WTC11 (cell line): Measurements from ENCODE around the gene SBF2. TPM values are rescaled to one million over a fixed set of nuclear protein-coding genes. Genes with fewer than 3 reads are reported as not detected.
A peak's percentile ranks its signal among the peaks of the same experiment; 100 is the strongest.

Experiments used
- ATAC-seq: fragments of 200-7000 bp; cut with Tn5 transposase; 2 replicates; pipeline ENCODE4 v1.10.0; 2021; ENCODE audit warnings: mild to moderate bottlenecking, moderate library complexity
- CTCF ChIA-PET: fragments of 300-600 bp; sonication (Branson Sonifier 250); formaldehyde crosslinking; loops from one replicate; lab custom pipeline; 2021; ENCODE audit warnings: antibody characterized with exemption; lab: Charles Lee
- POLR2A ChIA-PET: fragments of 350-600 bp; sonication (Branson Sonifier 250); formaldehyde crosslinking; loops from one replicate; lab custom pipeline; 2021; ENCODE audit warnings: antibody characterized with exemption; lab: Charles Lee
- DNase-seq: peaks from one replicate; pipeline ENCODE4 v3.0.0; 2021; ENCODE audit warnings: low spot score
- H3K27ac Mint-ChIP-seq: 2 replicates; pipeline ENCODE4 v1.8.0; 2021; ENCODE audit warnings: mixed read lengths
- H3K27me3 Mint-ChIP-seq: 2 replicates; pipeline ENCODE4 v1.8.0; 2021; ENCODE audit warnings: low read depth, mild to moderate bottlenecking, moderate library complexity, mixed read lengths
- H3K36me3 Mint-ChIP-seq: 2 replicates; pipeline ENCODE4 v1.8.0; 2021; ENCODE audit warnings: mixed read lengths
- H3K4me1 Mint-ChIP-seq: 2 replicates; pipeline ENCODE4 v1.8.0; 2022; ENCODE audit warnings: mixed read lengths
- H3K4me3 Mint-ChIP-seq: 2 replicates; pipeline ENCODE4 v1.8.0; 2021; ENCODE audit warnings: mild to moderate bottlenecking, moderate library complexity, mixed read lengths
- H3K9me3 Mint-ChIP-seq: 2 replicates; pipeline ENCODE4 v1.8.0; 2021; ENCODE audit warnings: mixed read lengths
- JUN ChIP-seq: sonication (generic); formaldehyde crosslinking; IDR thresholded peaks from 2 replicates; pipeline ENCODE4 v1.8.0; 2023; ENCODE audit warnings: mild to moderate bottlenecking, missing genetic modification reagents
- MXD4 ChIP-seq: fragments of 250-450 bp; sonication (Bioruptor Pico); IDR thresholded peaks from 2 replicates; pipeline ENCODE4 v1.8.0; 2021; ENCODE audit warnings: mild to moderate bottlenecking, moderate library complexity, borderline replicate concordance
- NFE2L1 ChIP-seq: sonication (generic); formaldehyde crosslinking; IDR thresholded peaks from 2 replicates; pipeline ENCODE4 v1.8.1; 2023; ENCODE audit warnings: missing genetic modification reagents
- RELA ChIP-seq: sonication (generic); formaldehyde crosslinking; IDR thresholded peaks from 2 replicates; pipeline ENCODE4 v1.8.1; 2022; ENCODE audit warnings: missing genetic modification reagents, mild to moderate bottlenecking, borderline replicate concordance
- SMAD3 ChIP-seq: sonication (generic); formaldehyde crosslinking; IDR thresholded peaks from 2 replicates; pipeline ENCODE4 v1.8.0; 2022; ENCODE audit warnings: missing genetic modification reagents, mild to moderate bottlenecking, borderline replicate concordance
- SP1 ChIP-seq: sonication (generic); formaldehyde crosslinking; conservative IDR thresholded peaks from 2 replicates; pipeline ENCODE4 v1.8.1; 2022; ENCODE audit warnings: missing genetic modification reagents
- ZBTB21 ChIP-seq: sonication (generic); formaldehyde crosslinking; IDR thresholded peaks from 2 replicates; pipeline ENCODE4 v1.8.1; 2023; ENCODE audit warnings: mild to moderate bottlenecking, missing genetic modification reagents, borderline replicate concordance
- ZNF423 ChIP-seq: fragments of 250-450 bp; sonication (Bioruptor Pico); IDR thresholded peaks from 2 replicates; pipeline ENCODE4 v2.1.2; 2022; ENCODE audit warnings: mild to moderate bottlenecking, moderate library complexity
- total RNA-seq: library from RNA; stranded (reverse); gene quantifications from 3 replicates; pipeline ENCODE4 v1.2.3, GENCODE V29; 2021
- TF ChIP-seq, protein P1 (sequence below): sonication (generic); formaldehyde crosslinking; IDR thresholded peaks from 2 replicates; pipeline ENCODE4 v1.8.1; 2023; ENCODE audit warnings: mild to moderate bottlenecking, missing genetic modification reagents, moderate library complexity
- TF ChIP-seq, protein P2 (sequence below): fragments of 250-450 bp; sonication (Bioruptor Pico); IDR thresholded peaks from 2 replicates; pipeline ENCODE4 v1.8.0; 2021; ENCODE audit warnings: mild to moderate bottlenecking
- TF ChIP-seq, protein P3 (sequence below): sonication (generic); formaldehyde crosslinking; IDR thresholded peaks from 2 replicates; pipeline ENCODE4 v1.8.0; 2022; ENCODE audit warnings: mild to moderate bottlenecking, missing genetic modification reagents
- TF ChIP-seq, protein P4 (sequence below): sonication (generic); formaldehyde crosslinking; IDR thresholded peaks from 2 replicates; pipeline ENCODE4 v1.8.0; 2023; ENCODE audit warnings: missing genetic modification reagents
- TF ChIP-seq, protein P5 (sequence below): sonication (generic); formaldehyde crosslinking; IDR thresholded peaks from 2 replicates; pipeline ENCODE4 v1.8.0; 2022; ENCODE audit warnings: mild to moderate bottlenecking, missing genetic modification reagents
- TF ChIP-seq, protein P6 (sequence below): sonication (generic); formaldehyde crosslinking; conservative IDR thresholded peaks from 2 replicates; pipeline ENCODE4 v1.8.1; 2022; ENCODE audit warnings: mild to moderate bottlenecking, missing genetic modification reagents
- TF ChIP-seq, protein P7 (sequence below): sonication (generic); formaldehyde crosslinking; IDR thresholded peaks from 2 replicates; pipeline ENCODE4 v1.8.0; 2022; ENCODE audit warnings: mild to moderate bottlenecking, missing genetic modification reagents

SBF2 gene
- total RNA-seq, 1 experiment from 2014 or later: 47.6 TPM

DNA sequence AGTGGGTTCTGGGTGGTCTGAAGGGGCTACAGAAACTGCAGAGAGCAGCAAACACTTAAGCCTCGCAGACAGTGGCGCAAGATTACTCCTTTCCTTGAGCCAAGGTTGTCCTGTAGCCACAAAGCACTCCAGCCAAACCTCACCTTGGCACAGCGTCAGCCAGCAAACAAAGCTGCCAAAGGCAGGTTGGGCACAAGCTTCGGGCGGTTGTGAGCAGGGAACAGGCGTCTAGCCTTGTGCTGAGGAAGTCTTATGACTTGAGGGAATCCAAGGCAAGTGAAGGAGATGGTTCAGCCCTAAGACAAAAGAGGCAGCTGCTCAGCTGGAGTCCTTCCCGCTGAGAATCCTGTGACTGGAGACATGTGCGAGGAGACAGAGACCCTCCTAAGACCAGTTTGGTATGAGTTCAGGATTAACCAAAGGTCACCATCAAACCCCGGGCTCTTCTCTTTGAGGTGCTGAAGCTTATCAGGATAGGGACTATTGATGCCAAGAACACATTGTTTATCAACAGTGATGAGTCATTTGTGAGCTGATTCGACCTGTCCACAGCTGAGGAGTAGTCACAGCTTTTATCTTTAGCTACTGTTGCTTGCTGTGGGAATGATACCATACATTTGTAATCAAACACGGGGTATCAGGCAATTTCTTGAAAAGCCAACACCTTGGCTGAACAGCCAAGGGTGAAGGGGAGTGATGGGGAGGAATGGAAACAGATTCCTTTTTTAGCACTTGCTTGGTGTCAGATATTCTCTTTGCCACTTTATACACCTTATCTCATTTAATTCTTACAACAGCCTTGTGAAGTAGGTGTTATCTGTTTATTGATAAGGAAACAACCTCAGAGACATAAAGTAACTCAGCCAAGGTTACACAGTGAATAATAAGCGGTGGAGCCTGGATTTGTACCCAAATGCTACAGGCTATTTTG, 15.4 kb upstream of the SBF2 start (continued):
- TF ChIP-seq, protein P1, sequence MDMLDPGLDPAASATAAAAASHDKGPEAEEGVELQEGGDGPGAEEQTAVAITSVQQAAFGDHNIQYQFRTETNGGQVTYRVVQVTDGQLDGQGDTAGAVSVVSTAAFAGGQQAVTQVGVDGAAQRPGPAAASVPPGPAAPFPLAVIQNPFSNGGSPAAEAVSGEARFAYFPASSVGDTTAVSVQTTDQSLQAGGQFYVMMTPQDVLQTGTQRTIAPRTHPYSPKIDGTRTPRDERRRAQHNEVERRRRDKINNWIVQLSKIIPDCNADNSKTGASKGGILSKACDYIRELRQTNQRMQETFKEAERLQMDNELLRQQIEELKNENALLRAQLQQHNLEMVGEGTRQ: no peak
- TF ChIP-seq JUN (CRISPR knock-in tag) (no peak), ZNF423 (CRISPR knock-in tag) (peak; percentile 55; the same call in 1 of the 2 replicates), MXD4 (CRISPR knock-in tag) (no peak)
- TF ChIP-seq, protein P2, sequence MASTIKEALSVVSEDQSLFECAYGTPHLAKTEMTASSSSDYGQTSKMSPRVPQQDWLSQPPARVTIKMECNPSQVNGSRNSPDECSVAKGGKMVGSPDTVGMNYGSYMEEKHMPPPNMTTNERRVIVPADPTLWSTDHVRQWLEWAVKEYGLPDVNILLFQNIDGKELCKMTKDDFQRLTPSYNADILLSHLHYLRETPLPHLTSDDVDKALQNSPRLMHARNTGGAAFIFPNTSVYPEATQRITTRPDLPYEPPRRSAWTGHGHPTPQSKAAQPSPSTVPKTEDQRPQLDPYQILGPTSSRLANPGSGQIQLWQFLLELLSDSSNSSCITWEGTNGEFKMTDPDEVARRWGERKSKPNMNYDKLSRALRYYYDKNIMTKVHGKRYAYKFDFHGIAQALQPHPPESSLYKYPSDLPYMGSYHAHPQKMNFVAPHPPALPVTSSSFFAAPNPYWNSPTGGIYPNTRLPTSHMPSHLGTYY: no peak
- TF ChIP-seq, all 79 proteins: peak for 2

DNA sequence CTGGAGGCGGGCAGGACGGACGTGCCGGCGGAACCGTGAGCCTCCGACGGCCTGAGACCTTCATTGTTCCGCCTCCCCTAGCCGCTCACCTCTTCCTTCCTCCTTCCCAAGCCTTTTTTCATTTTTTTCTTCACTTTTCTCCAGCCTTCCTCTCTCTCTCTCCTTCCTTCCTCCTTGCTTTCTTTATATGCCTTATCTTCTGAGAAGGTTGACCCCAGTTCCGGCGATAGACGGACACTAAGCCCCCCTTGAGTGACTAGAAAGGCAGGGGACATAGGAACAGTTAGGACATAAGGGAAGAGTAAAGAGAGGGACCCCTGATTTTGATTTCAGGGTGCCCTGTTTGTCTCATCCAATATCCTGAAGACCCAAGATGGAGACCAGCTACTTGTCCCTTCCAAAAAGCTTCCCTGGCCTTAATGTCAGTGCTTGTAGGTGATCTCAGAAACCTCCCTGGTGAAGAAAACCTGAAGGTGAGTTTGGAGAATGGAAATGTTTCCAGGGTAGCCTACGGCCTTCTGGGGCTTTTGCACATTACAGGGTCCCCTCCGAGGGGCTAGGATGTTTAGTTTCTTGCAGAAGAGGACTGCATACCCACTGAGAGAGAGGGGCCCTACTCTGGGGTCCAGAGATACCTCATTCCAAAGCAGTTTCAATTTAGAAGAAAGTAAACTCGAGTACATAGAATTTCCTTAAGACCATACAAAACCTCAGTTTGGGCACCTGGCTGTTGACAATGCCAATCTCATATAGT, 14.4 kb upstream of the SBF2 start:
- H3K4me1 Mint-ChIP-seq: peaks cover 36% of the 10 kb centered on the region
- peak overlapping the region; percentile 97 for H3K4me3 Mint-ChIP-seq
- TF ChIP-seq, protein P3, sequence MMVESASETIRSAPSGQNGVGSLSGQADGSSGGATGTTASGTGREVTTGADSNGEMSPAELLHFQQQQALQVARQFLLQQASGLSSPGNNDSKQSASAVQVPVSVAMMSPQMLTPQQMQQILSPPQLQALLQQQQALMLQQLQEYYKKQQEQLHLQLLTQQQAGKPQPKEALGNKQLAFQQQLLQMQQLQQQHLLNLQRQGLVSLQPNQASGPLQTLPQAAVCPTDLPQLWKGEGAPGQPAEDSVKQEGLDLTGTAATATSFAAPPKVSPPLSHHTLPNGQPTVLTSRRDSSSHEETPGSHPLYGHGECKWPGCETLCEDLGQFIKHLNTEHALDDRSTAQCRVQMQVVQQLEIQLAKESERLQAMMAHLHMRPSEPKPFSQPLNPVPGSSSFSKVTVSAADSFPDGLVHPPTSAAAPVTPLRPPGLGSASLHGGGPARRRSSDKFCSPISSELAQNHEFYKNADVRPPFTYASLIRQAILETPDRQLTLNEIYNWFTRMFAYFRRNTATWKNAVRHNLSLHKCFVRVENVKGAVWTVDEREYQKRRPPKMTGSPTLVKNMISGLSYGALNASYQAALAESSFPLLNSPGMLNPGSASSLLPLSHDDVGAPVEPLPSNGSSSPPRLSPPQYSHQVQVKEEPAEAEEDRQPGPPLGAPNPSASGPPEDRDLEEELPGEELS (CRISPR knock-in tag): 0 out of 2 replicates have a peak, but pooled peaks have one; percentile 23
- TF ChIP-seq NFE2L1 (CRISPR knock-in tag): peak; percentile 91
- TF ChIP-seq SP1 (CRISPR knock-in tag): peak; percentile 36; the same call in 1 of the 2 replicates
- TF ChIP-seq, protein P2: no peak
- TF ChIP-seq ZNF423 (CRISPR knock-in tag): 0 out of 2 replicates have a peak, but pooled peaks have one; percentile 37
- TF ChIP-seq, protein P4, sequence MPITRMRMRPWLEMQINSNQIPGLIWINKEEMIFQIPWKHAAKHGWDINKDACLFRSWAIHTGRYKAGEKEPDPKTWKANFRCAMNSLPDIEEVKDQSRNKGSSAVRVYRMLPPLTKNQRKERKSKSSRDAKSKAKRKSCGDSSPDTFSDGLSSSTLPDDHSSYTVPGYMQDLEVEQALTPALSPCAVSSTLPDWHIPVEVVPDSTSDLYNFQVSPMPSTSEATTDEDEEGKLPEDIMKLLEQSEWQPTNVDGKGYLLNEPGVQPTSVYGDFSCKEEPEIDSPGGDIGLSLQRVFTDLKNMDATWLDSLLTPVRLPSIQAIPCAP (CRISPR knock-in tag): no peak
- ChIA-PET CTCF (interaction anchor here (0.5 to 9.9 kb wide), 35 partner anchors 9 to 707 kb away, joined by 3 to 149 read pairs (median 4); partner anchors contain the start of gene RNF141), POLR2A (interaction anchor here (2.2 to 6.5 kb wide), 2 partner anchors 43 to 44 kb away, joined by 9 to 37 read pairs; no protein-coding TSS in a partner anchor)
- peaks cover 15% of the 10 kb centered on the region for H3K9me3 Mint-ChIP-seq
- DNase-seq (no peak), ATAC-seq (no peak)
- peak overlapping the region; percentile 91 for H3K27ac Mint-ChIP-seq
- peaks cover 24% of the 10 kb centered on the region for H3K36me3 Mint-ChIP-seq
- H3K27me3 Mint-ChIP-seq: peaks cover 30% of the 10 kb centered on the region

DNA sequence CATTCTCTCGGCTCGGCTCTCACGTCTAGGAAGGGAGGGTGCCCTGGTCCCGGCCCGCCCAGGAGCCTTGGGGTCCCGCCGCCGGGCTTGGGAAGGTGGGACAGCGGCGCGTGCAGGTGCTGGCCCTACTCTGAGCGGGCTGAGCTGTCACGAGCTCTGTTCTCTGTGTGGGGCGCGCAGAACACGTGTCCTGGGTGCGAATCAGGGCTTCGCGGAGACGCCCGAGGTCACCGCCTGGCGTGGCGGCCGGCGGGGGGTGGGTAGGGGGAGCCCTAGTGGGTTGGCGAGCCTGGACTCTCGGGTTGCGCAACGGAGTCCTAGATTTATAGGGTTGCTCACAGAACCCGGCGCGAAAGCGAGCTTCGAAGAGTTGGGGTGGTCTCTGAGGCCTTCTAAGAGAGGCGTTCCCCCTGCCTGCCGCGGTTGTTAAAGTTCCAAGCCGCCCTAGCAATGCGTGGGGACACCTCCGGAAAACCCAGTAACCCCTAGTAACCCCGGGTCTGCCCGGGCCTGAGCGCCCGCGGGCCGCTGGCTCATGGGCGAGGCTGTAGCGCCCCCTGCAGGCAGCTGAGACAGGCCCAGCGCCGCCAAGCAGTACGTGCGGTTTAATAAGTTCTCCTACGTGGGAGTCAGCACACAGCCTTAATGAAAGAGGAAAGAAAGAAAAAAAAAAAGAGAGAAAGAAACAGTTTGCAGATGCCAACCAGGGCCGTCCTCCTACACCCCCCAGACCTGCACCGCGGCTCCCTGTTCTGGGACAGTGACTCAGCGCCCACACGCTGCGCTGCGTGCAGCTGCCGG, 13.6 kb upstream of the SBF2 start:
- H3K36me3 Mint-ChIP-seq: peaks cover 22% of the 10 kb centered on the region
- peak overlapping the region; percentile 91 for H3K27ac Mint-ChIP-seq
- peak overlapping the region; percentile 97 for H3K4me3 Mint-ChIP-seq
- DNase-seq (peak; percentile 86), ATAC-seq (peak; percentile 21)
- H3K4me1 Mint-ChIP-seq: peaks cover 36% of the 10 kb centered on the region
- ChIA-PET POLR2A (interaction anchor here (0.6 to 6.5 kb wide), 2 partner anchors 44 to 409 kb away, joined by 5 to 37 read pairs; no protein-coding TSS in a partner anchor), CTCF (interaction anchor here (0.5 to 9.9 kb wide), 39 partner anchors 10 to 773 kb away, joined by 3 to 149 read pairs (median 3); partner anchors contain the start of gene RNF141)
- peaks cover 37% of the 10 kb centered on the region for H3K27me3 Mint-ChIP-seq
- H3K9me3 Mint-ChIP-seq: peaks cover 14% of the 10 kb centered on the region
- TF ChIP-seq RELA (CRISPR knock-in tag) (0 out of 2 replicates have a peak, but pooled peaks have one; percentile 62), ZBTB21 (no peak), SMAD3 (CRISPR knock-in tag) (no peak)
- TF ChIP-seq, protein P5, sequence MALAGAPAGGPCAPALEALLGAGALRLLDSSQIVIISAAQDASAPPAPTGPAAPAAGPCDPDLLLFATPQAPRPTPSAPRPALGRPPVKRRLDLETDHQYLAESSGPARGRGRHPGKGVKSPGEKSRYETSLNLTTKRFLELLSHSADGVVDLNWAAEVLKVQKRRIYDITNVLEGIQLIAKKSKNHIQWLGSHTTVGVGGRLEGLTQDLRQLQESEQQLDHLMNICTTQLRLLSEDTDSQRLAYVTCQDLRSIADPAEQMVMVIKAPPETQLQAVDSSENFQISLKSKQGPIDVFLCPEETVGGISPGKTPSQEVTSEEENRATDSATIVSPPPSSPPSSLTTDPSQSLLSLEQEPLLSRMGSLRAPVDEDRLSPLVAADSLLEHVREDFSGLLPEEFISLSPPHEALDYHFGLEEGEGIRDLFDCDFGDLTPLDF (CRISPR knock-in tag): no peak
- TF ChIP-seq, protein P6, sequence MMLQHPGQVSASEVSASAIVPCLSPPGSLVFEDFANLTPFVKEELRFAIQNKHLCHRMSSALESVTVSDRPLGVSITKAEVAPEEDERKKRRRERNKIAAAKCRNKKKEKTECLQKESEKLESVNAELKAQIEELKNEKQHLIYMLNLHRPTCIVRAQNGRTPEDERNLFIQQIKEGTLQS (CRISPR knock-in tag): no peak
- TF ChIP-seq, protein P7, sequence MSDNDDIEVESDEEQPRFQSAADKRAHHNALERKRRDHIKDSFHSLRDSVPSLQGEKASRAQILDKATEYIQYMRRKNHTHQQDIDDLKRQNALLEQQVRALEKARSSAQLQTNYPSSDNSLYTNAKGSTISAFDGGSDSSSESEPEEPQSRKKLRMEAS: peak; percentile 71
